Uterus (tissue), 4 donors: ENCODE results near the gene BCR. TPM values are rescaled to one million over a fixed set of nuclear protein-coding genes. Genes with fewer than 3 reads are reported as not detected.
A peak's percentile ranks its signal among the peaks of the same experiment; 100 is the strongest.

Source experiments
- DNase-seq, 2 donors: peaks; one replicate each; pipeline ENCODE4 v3.0.0-alpha.2; 2019 to 2020
- H3K27ac ChIP-seq, 2 donors: fragments of 200-600 bp; sonication (generic); 1 replicate in 1 of 2; 2 replicates in 1 of 2; pipeline ENCODE4 v1.5.1; 2016 to 2018
- H3K27me3 ChIP-seq, 2 donors: fragments of 200-600 bp; sonication (generic); one replicate each; pipeline ENCODE4 v1.5.1; 2018 to 2019; ENCODE audit warnings: control low read depth in 1 of 2
- H3K36me3 ChIP-seq, 2 donors: fragments of 200-600 bp; sonication (generic); one replicate each; pipeline ENCODE4 v1.5.1; 2019; ENCODE audit warnings: control low read depth in 1 of 2
- H3K4me1 ChIP-seq, 2 donors: fragments of 200-600 bp; sonication (generic); one replicate each; pipeline ENCODE4 v1.5.1; 2018 to 2019; ENCODE audit warnings: control low read depth in 1 of 2
- H3K4me3 ChIP-seq, 2 donors: fragments of 200-600 bp; sonication (generic); 1 replicate in 1 of 2; 2 replicates in 1 of 2; pipeline ENCODE4 v1.5.1; 2018 to 2019; ENCODE audit warnings: mild to moderate bottlenecking in 1 of 2
- H3K9me3 ChIP-seq, 2 donors: fragments of 200-600 bp; sonication (generic); one replicate each; pipeline ENCODE4 v1.5.1; 2019; ENCODE audit warnings: control low read depth in 1 of 2
- CTCF ChIP-seq, 4 experiments: fragments of 200-600 bp in 2 of 4; fragments of 450-650 bp in 2 of 4; sonication (generic) in 2 of 4; IDR thresholded peaks; one replicate each; pipeline ENCODE4 v1.5.1; 2016 to 2019; ENCODE audit warnings: antibody characterized with exemption in 4 of 4, mild to moderate bottlenecking in 2 of 4, moderate library complexity in 1 of 4
- POLR2A ChIP-seq, 2 donors: fragments of 450-650 bp; IDR thresholded peaks; one replicate each; pipeline ENCODE4 v1.6.1; 2016; ENCODE audit warnings: antibody characterized with exemption in 2 of 2, mild to moderate bottlenecking in 1 of 2, moderate library complexity in 1 of 2
- intact Hi-C: fragments of 100-400 bp; cut with DNase I; formaldehyde crosslinking; loops from one replicate; pipeline ENCODE4 v1.15.1; 2023; ENCODE audit warnings: low total_unique reads
- total RNA-seq, 4 donors: library from RNA; depleted of rRNA in 3 of 4; stranded (reverse); fragments of >200 nt in 3 of 4; gene quantifications; one replicate each; pipeline versions ENCODE4 v1.1.0 to v1.2.4, GENCODE V29; 2014 to 2023
- donor health status: DM: yes; HTN: yes; CAD: no.

BCR gene
- total RNA-seq, 4 donors from 2014 or later = 10.6 to 93.3 (median 28.3) TPM

- Histone ChIP-seq H3K4me3 (no peak overlapping the region), H3K36me3 (no peaks in the 10 kb centered on the region), H3K4me1 (peaks cover 0 to 23% of the 10 kb centered on the region in 2 donors), H3K27ac (peak overlapping the region; percentile 46 to 60), H3K27me3 (no peaks in the 10 kb centered on the region), H3K9me3 (peaks cover 0 to 5% of the 10 kb centered on the region in 2 donors)
- DNase-seq = no peak
- intact Hi-C loops = no loop called here
- TF ChIP-seq POLR2A (IDR thresholded peaks at IDR 0.05) (no peak), CTCF (IDR thresholded peaks at IDR 0.05) (no peak)
Observed at GRCh38 chr22:23223569-23224317, 43.4 kb downstream of the BCR start.

GRCh38 chr22:23224846-23225245, 44.5 kb downstream of the BCR start:
- H3K27ac ChIP-seq = peak overlapping the region; percentile 46 to 60
- no peaks in the 10 kb centered on the region for H3K27me3 ChIP-seq
- TF ChIP-seq POLR2A (IDR thresholded peaks at IDR 0.05) = no peak
- TF ChIP-seq CTCF (IDR thresholded peaks at IDR 0.05) = no peak
- intact Hi-C loops = no loop called here
- H3K9me3 ChIP-seq = peaks cover 0 to 14% of the 10 kb centered on the region in 2 donors
- no peak for DNase-seq
- H3K36me3 ChIP-seq = no peaks in the 10 kb centered on the region
- no peak overlapping the region for H3K4me3 ChIP-seq
- peaks cover 0 to 17% of the 10 kb centered on the region in 2 donors for H3K4me1 ChIP-seq

- peaks cover 0 to 16% of the 10 kb centered on the region in 2 donors for H3K4me1 ChIP-seq
- intact Hi-C loops = no loop called here
- TF ChIP-seq CTCF (IDR thresholded peaks at IDR 0.05) (no peak), POLR2A (IDR thresholded peaks at IDR 0.05) (no peak)
- no peaks in the 10 kb centered on the region for H3K27me3 ChIP-seq
- peak overlapping the region; percentile 46 to 54 for H3K27ac ChIP-seq
- H3K9me3 ChIP-seq = peaks cover 0 to 14% of the 10 kb centered on the region in 2 donors
- H3K4me3 ChIP-seq = no peak overlapping the region
- H3K36me3 ChIP-seq = no peaks in the 10 kb centered on the region
- no peak for DNase-seq
Observed at GRCh38 chr22:23225337-23225723, 45.0 kb downstream of the BCR start.

- intact Hi-C loops = no loop called here
- H3K27ac ChIP-seq = peak overlapping the region; percentile 46 to 54
- H3K4me3 ChIP-seq = no peak overlapping the region
Observed at GRCh38 chr22:23225724-23226496, 45.6 kb downstream of the BCR start.

More at GRCh38 chr22:23225724-23226496, 45.6 kb downstream of the BCR start:
- peaks cover 0 to 14% of the 10 kb centered on the region in 2 donors for H3K9me3 ChIP-seq
- peaks cover 0 to 16% of the 10 kb centered on the region in 2 donors for H3K4me1 ChIP-seq
- H3K27me3 ChIP-seq = no peaks in the 10 kb centered on the region
- peak in 1 of 2 donors; percentile 44 for DNase-seq
- TF ChIP-seq POLR2A (IDR thresholded peaks at IDR 0.05) = no peak
- TF ChIP-seq CTCF (IDR thresholded peaks at IDR 0.05) = no peak
- no peaks in the 10 kb centered on the region for H3K36me3 ChIP-seq
